ENCODE measurements around the gene FRK.

FRK gene

DNA sequence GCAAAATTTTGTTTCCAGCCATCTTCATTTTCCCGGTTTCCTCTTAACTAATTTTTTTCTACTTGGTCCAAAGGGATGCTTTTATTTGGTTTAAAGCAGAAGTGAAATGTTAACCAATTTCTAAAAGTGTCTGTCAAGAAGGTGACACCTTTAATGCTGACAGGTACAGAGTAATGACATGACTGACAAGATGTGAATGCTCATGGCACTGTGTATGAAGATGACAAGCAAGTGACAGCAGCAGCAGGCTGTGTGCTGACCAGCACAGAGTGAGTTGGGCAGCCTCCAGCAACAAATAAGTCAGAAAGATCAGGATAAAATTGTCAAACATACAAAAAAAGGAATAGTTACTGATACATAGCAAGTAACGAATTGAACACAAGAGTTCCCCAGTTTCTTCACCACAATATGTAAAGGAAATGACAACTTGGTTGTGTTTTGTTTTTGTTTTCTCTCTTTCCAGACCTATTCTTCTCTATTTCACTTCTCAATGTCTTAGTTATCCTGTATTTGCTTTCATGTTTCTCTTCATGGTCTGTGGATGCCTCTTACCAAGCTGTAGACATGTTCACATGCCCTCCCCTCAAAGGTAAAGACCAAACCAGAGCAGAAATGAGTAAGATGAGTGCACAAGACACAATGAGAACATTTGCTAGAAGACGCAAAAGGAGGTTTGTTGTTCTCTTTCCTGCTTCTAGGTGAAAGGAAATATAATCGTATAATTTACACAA, 174.9 kb downstream of the FRK start:
- no peak for DNase-seq (ENCODE audit: low spot score)

GRCh38 chr6:115882771-115883170, 177.9 kb downstream of the FRK start:
- no peak for DNase-seq (ENCODE audit: low spot score)

DNA sequence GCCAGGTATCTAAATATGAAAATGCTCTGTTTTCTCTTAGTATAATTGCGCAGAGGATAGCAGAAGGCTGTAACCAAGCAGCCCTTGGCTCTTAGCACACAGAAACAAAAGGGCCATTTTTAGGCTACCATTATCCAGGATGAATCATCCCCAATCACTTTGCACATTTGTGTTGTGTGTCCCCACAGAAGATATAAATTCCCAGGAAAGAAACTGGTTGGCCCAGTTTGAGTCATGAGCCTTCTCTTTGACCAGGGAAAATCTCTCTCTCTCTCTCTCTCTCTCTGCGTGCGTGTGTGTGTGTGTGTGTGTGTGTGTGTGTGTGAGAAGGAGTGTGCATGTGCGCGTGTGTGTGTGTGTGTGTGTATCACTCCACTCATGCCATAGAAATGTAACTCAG, 178.5 kb downstream of the FRK start:
- no peak for DNase-seq (ENCODE audit: low spot score)

All from AG08395 (cell line).